GM18517 (cell line): ENCODE measurements around the gene ZBTB8B.
"Not testable (repeated sequence)": the region's sequence is repeated elsewhere in the genome, so short reads cannot be mapped to it uniquely, and the experiment has no call there.

Source experiments
- ATAC-seq: cut with Tn5 transposase; IDR thresholded peaks from one replicate; pipeline ENCODE4 v1.9.1; 2021; ENCODE audit warnings: mild to moderate bottlenecking, moderate library complexity; ENCODE audit not compliant: unreplicated experiment

The ZBTB8B gene

GRCh38 chr1:32468791-32469190 lies 3.9 kb downstream of the ZBTB8B start:
- ATAC-seq = no peak

GRCh38 chr1:32470431-32470830 lies 5.6 kb downstream of the ZBTB8B start:
- ATAC-seq = no peak

- ATAC-seq = no peak
These were observed 6.3 kb downstream of the ZBTB8B start for GRCh38 chr1:32470991-32471694.

GRCh38 chr1:32471695-32472362 lies 7.0 kb downstream of the ZBTB8B start:
- ATAC-seq = no peak

GRCh38 chr1:32472966-32473365 lies 8.1 kb downstream of the ZBTB8B start:
- ATAC-seq = not testable (repeated sequence)

- no peak for ATAC-seq
These were observed 10.1 kb downstream of the ZBTB8B start for GRCh38 chr1:32474954-32475353.

GRCh38 chr1:32480003-32480402 lies 15.1 kb downstream of the ZBTB8B start:
- no peak for ATAC-seq

GRCh38 chr1:32480761-32481160 lies 15.9 kb downstream of the ZBTB8B start:
- ATAC-seq = no peak

GRCh38 chr1:32481788-32482187 lies 16.9 kb downstream of the ZBTB8B start:
- ATAC-seq = not testable (repeated sequence)

- ATAC-seq = no peak
These were observed 20.8 kb downstream of the ZBTB8B start for GRCh38 chr1:32485554-32486255.

- no peak for ATAC-seq
These were observed 21.7 kb downstream of the ZBTB8B start for GRCh38 chr1:32486463-32487113.

- no peak for ATAC-seq
These were observed 22.3 kb downstream of the ZBTB8B start for GRCh38 chr1:32487182-32487581.

GRCh38 chr1:32489774-32490454 lies 25.0 kb downstream of the ZBTB8B start:
- no peak for ATAC-seq

- no peak for ATAC-seq
These were observed 26.5 kb downstream of the ZBTB8B start for GRCh38 chr1:32491386-32491785.

- ATAC-seq = no peak
These were observed 29.3 kb downstream of the ZBTB8B start for GRCh38 chr1:32494196-32494595.

GRCh38 chr1:32494711-32495337 lies 30.0 kb downstream of the ZBTB8B start:
- no peak for ATAC-seq

- no peak for ATAC-seq
These were observed 31.3 kb downstream of the ZBTB8B start for GRCh38 chr1:32496127-32496526.

- no peak for ATAC-seq
These were observed 33.9 kb downstream of the ZBTB8B start for GRCh38 chr1:32498751-32499150.

- ATAC-seq = no peak
These were observed 35.7 kb downstream of the ZBTB8B start for GRCh38 chr1:32500387-32501209.

GRCh38 chr1:32501865-32502264 lies 37.0 kb downstream of the ZBTB8B start:
- no peak for ATAC-seq
